Measurements from ENCODE around the gene CSTPP1.
A peak's percentile ranks its signal among the peaks of the same experiment; 100 is the strongest.

CSTPP1 gene

GRCh38 chr11:47152953-47153950, 216.7 kb downstream of the CSTPP1 start:
- DNase-seq (ENCODE audit: insufficient read length, low spot score) = peak; percentile 72
- peak; percentile 85 for FAIRE-seq

- DNase-seq (ENCODE audit: insufficient read length, low spot score) (no peak), FAIRE-seq (no peak)
Observed at GRCh38 chr11:47154616-47155570, 218.3 kb downstream of the CSTPP1 start.

- no peak for DNase-seq (ENCODE audit: insufficient read length, low spot score)
- FAIRE-seq = no peak
Observed at GRCh38 chr11:47155879-47156278, 219.3 kb downstream of the CSTPP1 start.

DNA sequence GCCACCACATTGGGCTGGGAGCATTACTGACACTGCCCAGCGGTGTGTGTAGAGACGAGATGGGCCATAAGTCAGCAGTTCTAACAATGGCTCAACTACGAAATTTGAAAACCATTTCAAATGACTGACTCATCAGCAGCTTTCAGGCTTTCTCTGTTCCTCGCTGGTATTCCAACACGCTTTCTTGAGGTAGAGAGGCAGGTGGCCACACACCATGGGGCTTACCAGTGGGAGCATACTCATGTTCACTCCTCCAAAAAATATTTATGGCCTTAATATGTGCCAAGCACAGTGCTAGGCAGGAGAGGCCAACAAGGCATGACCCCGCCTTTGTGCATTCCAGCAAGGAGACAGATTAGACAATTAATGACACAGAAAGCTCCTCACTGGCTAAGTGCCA, 219.8 kb downstream of the CSTPP1 start:
- no peak for FAIRE-seq
- DNase-seq (ENCODE audit: insufficient read length, low spot score) = no peak

DNA sequence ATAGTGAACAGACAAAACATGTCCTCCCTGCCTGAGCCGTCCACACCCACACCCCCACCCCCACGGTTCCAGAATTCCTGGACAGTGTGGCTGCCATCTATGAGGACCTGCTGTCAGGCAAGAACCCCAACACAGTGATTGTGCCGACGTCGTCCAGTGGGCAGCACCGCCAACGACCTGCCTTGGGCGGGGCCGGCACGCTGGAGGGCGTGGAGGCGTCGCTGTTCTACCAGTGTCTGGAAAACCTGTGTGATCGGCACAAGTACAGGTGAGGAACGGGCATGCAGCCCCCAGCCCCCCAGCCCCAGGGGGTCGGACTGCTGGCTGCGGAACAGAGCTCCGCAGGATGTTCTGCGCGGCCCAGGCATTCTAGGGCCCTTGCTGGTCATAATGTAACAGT, 220.4 kb downstream of the CSTPP1 start:
- FAIRE-seq = no peak
- no peak for DNase-seq (ENCODE audit: insufficient read length, low spot score)

DNA sequence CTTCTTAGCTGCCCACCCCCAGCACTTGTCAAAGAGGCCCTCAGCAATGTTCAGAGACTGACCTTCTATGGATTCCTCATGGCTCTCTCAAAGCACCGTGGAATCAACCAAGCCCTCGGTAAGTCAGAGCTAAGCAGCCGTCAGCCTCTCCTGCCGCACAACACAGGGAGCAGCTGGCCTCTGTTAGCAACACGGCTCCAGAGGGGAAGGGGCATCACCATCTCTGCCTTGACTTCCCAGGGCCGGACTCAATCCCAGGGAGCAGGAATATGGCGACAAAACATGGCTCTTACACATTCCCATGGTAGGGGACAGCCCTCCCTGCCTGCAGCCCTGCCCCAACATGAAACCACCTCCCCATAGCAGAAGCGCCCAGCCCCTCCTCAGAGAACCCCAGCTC, 221.2 kb downstream of the CSTPP1 start:
- no peak for FAIRE-seq
- DNase-seq (ENCODE audit: insufficient read length, low spot score) = no peak

GRCh38 chr11:47158242-47158641, 221.7 kb downstream of the CSTPP1 start:
- FAIRE-seq = no peak

GRCh38 chr11:47160753-47161133, 224.2 kb downstream of the CSTPP1 start:
- DNase-seq (ENCODE audit: insufficient read length, low spot score) (no peak), FAIRE-seq (no peak)

More at GRCh38 chr11:47158242-47158641, 221.7 kb downstream of the CSTPP1 start:
- DNase-seq (ENCODE audit: insufficient read length, low spot score) = no peak

DNA sequence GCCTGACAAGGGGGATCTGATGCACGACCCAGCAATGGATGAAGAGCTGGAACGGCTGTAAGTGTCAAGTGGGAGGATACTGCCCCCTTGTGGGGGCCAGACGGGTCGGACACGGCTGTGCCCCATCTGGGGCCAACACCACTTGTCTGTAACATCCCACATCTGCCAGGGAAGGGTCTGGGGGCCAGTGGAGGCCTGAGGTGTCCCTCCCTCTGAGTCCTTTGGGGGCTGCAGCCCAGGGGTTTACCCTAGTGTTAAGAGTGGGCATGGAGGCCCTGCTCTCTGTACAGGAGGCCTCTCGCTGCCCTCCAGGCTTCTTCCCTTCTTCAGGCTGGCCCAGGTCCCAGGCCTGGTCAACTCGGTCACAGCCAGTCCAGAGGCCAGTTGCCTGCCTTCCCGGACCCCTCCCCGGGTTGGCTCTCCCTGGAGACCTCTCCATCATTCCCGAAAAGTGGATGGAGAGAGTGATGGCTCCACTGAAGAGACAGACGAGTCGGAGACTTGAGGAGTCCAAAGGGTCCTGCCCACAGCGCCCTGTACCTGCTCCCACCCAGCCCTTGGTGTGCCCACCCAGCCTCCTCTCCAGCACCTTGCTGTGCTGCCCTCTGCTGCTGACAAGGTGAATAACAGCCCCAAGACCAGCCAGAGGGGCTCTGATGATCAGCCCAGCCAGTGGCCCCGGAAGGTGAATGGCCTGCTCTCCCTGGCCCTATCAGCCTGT, 224.7 kb downstream of the CSTPP1 start:
- peak; percentile 84 for DNase-seq (ENCODE audit: insufficient read length, low spot score)
- FAIRE-seq = peak; percentile 69

DNA sequence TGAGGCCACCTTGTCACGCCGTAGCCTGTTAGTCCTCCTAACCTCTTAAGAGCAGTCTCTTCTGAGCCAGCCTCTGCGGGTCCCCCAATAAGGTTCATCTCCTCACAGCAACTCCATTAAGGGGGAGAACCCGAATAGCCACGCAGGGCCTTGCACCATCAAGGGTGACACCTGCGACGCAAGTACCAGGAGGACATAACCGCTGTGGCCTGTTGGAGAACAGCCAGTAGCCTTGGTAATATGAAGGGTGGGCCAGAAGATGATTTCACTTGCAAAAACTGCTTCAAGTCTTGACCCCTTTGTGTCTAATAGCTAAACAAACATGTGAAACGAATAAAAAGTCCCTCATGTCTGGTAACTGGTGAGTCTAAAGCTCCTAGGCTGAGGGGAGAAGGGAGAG, 225.3 kb downstream of the CSTPP1 start:
- DNase-seq (ENCODE audit: insufficient read length, low spot score) (no peak), FAIRE-seq (no peak)

DNA sequence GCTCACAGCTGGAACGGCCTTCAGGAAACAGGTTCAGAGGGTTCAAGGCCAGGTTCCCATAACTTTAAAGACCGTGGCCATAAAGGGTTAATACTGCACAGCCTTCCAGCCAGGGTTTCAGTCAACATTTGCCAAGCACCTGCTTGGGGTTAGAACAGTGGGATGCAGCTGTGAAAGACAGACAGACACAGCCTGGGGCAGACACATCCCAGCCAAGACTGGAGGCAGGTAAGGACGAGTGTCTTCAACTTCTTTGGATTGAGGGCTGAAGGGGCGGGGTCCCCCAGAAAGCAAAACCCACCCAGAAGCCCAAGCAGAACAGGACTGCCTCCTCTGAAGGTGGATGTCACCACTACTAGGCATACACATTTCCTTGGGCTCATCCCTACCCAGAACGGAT, 225.9 kb downstream of the CSTPP1 start:
- FAIRE-seq = no peak
- DNase-seq (ENCODE audit: insufficient read length, low spot score) = no peak

DNA sequence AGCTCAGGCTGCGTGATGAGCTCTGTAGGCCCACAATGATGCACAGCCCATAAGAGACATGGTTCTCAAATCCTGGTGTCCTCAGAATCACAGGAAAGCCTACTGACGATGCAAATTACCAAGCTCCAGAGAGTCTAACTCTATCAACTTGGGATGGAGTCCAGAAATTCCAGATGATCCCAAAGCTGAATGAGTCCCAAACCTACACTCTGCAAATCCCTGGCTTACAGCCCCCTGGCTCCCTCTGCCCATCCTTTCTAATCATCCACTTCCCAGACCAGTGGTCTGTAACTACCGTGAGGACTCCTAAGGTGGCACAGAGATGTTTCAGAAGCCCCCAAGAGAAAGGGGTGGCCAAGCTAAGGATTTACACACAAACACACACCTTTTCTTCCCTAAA, 226.6 kb downstream of the CSTPP1 start:
- no peak for DNase-seq (ENCODE audit: insufficient read length, low spot score)
- no peak for FAIRE-seq

GRCh38 chr11:47163898-47164297, 227.3 kb downstream of the CSTPP1 start:
- FAIRE-seq (no peak), DNase-seq (ENCODE audit: insufficient read length, low spot score) (no peak)

DNA sequence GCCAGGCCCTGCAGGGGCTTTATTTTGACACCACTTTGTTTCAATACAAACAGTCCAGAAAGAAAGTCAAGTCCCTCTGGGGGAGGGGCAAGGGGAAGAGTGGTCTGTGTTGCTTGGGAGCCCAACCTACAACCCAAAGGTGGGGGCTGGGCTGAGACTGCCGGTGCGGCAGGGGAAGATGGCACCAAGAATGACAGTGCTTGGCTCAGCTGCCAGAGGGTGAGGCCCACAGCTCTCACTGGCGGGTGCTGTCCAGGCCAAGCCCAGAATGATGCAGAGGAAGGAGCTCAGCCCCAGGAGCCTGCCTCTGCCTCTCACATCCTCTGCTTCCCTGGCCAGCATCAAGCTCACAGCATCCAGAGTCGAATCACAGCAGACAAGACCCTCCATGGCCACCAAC, 227.8 kb downstream of the CSTPP1 start:
- FAIRE-seq = no peak
- no peak for DNase-seq (ENCODE audit: insufficient read length, low spot score)

DNA sequence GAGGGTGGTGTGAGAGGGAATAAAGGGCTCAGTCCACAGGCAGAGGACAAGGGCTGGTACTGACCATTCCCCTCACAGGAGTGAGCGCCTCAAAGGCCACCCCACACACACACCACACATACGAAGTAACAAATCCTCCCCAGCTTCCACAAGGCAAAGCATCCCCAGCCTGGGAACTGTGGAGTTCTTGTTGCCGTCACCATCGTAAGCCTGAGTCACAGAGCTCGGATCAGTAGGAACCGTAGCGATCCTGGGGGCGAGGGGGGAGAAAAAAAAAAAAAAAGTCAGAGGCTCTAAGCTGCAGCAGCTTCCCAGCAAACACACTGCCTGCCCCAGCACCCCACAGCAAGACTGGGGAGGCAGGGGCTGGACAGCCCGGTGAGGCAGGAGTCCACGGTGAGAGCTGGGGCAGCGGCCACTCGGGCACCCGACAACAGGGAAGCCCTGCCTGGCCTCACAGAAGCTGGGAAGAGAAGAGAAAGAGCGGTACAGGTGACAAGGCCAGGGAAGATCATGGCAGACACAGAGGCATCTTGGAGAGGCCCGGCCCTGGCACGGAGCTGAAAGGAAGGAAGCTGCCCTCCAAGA, 228.8 kb downstream of the CSTPP1 start:
- FAIRE-seq (no peak), DNase-seq (ENCODE audit: insufficient read length, low spot score) (no peak)

DNA sequence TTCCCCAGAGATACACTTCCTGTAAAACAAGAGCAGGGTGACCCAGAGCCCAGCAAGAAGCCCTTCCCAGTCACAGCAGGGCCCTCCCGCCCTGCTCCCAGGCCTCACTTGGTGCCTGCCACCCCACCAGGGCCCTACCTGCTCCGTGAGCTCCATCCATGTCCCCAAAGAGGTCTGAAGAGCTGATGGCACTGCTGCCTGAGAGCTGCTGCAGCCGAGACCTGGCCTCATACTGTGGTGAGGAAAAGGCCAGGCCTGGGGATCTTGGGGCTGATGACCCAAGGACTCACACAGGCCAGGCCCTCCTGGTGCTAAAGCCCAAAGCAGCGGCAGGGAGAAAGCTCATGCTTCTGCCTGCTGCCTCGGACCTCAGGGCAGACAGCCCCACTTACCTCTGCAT, 229.8 kb downstream of the CSTPP1 start:
- no peak for FAIRE-seq
- DNase-seq (ENCODE audit: insufficient read length, low spot score) = no peak

- DNase-seq (ENCODE audit: insufficient read length, low spot score) (no peak), FAIRE-seq (no peak)
Observed at GRCh38 chr11:47171061-47171838, 234.7 kb downstream of the CSTPP1 start.

- FAIRE-seq (no peak), DNase-seq (ENCODE audit: insufficient read length, low spot score) (no peak)
Observed at GRCh38 chr11:47171856-47172255, 235.3 kb downstream of the CSTPP1 start.

- FAIRE-seq (no peak), DNase-seq (ENCODE audit: insufficient read length, low spot score) (no peak)
Observed at GRCh38 chr11:47172740-47173336, 236.3 kb downstream of the CSTPP1 start.
